ENCODE results near the gene CAMK2D. TPM values are rescaled to one million over a fixed set of nuclear protein-coding genes. Genes with fewer than 3 reads are reported as not detected.

CAMK2D gene
- total RNA-seq, 2 donors from 2014 or later: 69.5 to 109 TPM

DNA sequence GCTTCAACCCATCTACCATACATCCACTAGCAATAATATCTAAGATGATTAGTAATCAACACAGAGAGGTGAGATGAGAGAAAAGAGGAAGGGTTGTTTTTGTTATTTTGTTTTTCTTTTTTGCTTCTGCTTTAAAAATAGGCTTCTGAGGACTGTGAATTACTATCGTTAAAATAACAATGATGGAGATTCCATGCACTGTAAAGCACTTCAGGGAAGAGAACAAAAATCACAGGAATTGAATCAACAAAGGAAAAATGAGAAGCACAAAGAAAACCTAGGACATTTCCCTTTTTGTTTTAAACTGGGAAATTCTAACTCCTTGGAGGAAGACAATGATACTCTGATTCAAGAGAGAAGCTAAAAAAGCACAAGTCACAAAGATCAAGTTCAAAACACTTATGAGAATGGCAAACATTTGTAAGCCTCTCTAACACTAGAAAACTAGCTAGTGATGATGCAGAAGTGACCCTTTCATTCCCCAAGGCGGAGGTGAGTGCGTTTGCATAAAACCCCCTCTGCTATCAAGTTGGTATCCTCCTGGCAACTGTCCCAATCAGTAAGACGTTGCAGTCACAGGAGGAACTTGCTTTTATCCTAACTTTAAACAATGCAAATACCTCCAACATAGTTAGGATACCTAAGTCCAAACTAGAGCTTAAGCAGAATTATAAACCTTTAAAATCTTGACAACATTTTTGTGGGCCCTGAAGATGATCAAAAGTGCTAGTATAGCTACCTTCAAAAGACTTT lies 308.5 kb downstream of the CAMK2D start:
- H3K36me3 ChIP-seq: no peaks in the 10 kb centered on the region
- no peak overlapping the region for H3K27ac ChIP-seq
- H3K4me1 ChIP-seq: no peaks in the 10 kb centered on the region
- H3K4me3 ChIP-seq: no peak overlapping the region
- H3K9me3 ChIP-seq: no peaks in the 10 kb centered on the region
- no peaks in the 10 kb centered on the region for H3K27me3 ChIP-seq
- no peak for TF ChIP-seq CTCF (IDR thresholded peaks at IDR 0.05)
- intact Hi-C loops (cut with DNase I): no loop called here
- DNase-seq: no peak
- H3K9ac ChIP-seq (ENCODE audit: low read depth in 2 of 2, low read length in 2 of 2): no peak overlapping the region

DNA sequence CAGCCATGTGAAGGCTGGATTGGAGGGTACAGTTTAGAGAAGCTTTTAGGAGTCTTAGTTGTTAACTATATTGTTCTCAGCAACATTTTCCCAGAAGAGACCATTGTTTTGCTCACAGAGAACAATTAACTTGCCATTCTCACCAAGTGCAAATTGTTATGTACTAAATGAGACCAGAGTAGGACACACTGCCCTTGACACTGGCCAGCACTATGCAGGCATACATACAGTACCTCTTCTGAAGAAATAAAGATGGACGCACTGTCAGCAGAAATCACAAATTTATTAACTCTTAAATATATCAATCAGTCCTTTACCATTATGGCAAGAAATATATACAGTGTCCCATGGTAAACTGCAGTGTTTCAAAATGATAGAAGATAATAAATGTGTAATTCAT lies 309.4 kb downstream of the CAMK2D start:
- Histone ChIP-seq H3K27me3 (no peaks in the 10 kb centered on the region), H3K9ac (ENCODE audit: low read depth in 2 of 2, low read length in 2 of 2) (no peak overlapping the region), H3K9me3 (no peaks in the 10 kb centered on the region), H3K4me1 (no peaks in the 10 kb centered on the region), H3K4me3 (no peak overlapping the region), H3K27ac (no peak overlapping the region), H3K36me3 (no peaks in the 10 kb centered on the region)
- intact Hi-C loops (cut with DNase I): no loop called here
- TF ChIP-seq CTCF (IDR thresholded peaks at IDR 0.05): no peak
- no peak for DNase-seq

GRCh38 chr4:113450295-113451080 lies 311.1 kb downstream of the CAMK2D start:
- Histone ChIP-seq H3K36me3 (no peaks in the 10 kb centered on the region), H3K4me3 (no peak overlapping the region), H3K9ac (ENCODE audit: low read depth in 2 of 2, low read length in 2 of 2) (no peak overlapping the region), H3K9me3 (no peaks in the 10 kb centered on the region), H3K4me1 (no peaks in the 10 kb centered on the region), H3K27me3 (no peaks in the 10 kb centered on the region), H3K27ac (no peak overlapping the region)
- no peak for DNase-seq
- TF ChIP-seq CTCF (IDR thresholded peaks at IDR 0.05): no peak
- intact Hi-C loops (cut with DNase I): no loop called here

DNA sequence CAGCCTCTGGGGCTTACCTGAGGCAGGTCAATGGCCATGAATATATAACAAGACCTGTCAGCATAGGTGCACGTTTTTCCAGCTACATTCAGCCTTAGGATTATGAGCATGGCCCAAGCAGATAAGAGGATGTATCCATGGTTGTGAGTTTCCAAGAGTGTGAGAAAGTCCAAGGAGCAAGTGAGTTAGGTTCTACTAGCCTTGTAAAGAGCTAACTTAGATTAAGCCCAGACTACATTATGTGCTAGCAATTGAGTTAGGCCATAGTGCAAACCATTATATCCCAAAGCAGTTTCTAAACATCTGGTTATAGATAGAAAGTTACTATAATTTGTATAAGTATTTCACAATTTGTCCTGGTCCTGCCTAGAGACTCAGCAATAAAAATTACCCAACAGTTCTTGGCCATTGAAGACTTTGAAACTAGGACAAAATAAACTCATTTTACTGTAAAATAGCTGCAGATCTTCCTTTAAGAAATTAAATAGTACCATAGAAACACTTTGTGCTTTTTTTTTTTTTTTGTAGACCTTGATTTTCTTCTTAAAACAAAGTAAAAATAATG lies 312.0 kb downstream of the CAMK2D start:
- H3K27ac ChIP-seq: no peak overlapping the region
- no peak for TF ChIP-seq CTCF (IDR thresholded peaks at IDR 0.05)
- H3K27me3 ChIP-seq: no peaks in the 10 kb centered on the region
- no peaks in the 10 kb centered on the region for H3K9me3 ChIP-seq
- intact Hi-C loops (cut with DNase I): no loop called here
- no peak overlapping the region for H3K4me3 ChIP-seq
- no peaks in the 10 kb centered on the region for H3K4me1 ChIP-seq
- no peaks in the 10 kb centered on the region for H3K36me3 ChIP-seq
- DNase-seq: no peak
- no peak overlapping the region for H3K9ac ChIP-seq (ENCODE audit: low read depth in 2 of 2, low read length in 2 of 2)

DNA sequence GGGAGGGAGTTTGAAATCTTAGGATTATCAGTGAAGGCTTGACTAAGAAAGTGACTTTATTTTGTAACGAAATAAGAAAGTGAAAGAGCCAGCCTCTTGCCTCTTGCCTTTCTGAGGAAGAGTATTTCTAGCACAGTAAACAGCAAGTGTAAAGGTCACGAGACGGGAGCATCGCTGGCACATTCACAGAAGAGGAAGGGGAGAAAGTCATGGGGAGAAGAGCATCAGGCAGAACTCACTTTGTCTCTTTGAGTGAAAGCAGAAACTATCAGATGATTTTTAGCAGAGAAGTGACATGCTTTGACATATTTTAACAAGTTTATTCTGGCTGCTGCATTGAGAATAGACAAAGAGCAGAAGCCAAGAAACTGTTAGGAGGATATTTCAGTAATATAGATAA lies 313.8 kb downstream of the CAMK2D start:
- H3K9ac ChIP-seq (ENCODE audit: low read depth in 2 of 2, low read length in 2 of 2): no peak overlapping the region
- TF ChIP-seq CTCF (IDR thresholded peaks at IDR 0.05): no peak
- no peaks in the 10 kb centered on the region for H3K36me3 ChIP-seq
- no peaks in the 10 kb centered on the region for H3K4me1 ChIP-seq
- H3K4me3 ChIP-seq: no peak overlapping the region
- no peaks in the 10 kb centered on the region for H3K9me3 ChIP-seq
- peak overlapping the region; percentile 8 for H3K27ac ChIP-seq
- DNase-seq: no peak
- no peaks in the 10 kb centered on the region for H3K27me3 ChIP-seq
- intact Hi-C loops (cut with DNase I): no loop called here

Data from colonic mucosa (tissue), 4 donors.